HepG2 (cell line): ENCODE results near the gene NRN1L. TPM values are rescaled to one million over a fixed set of nuclear protein-coding genes. Genes with fewer than 3 reads are reported as not detected.
A peak's percentile ranks its signal among the peaks of the same experiment; 100 is the strongest.

ENCODE experiments used
- AKAP8 ChIP-seq: sonication (generic); formaldehyde crosslinking; IDR thresholded peaks from 2 replicates; pipeline ENCODE4 v1.5.1; 2020; ENCODE audit warnings: mild to moderate bottlenecking, missing genetic modification reagents
- ELF1 ChIP-seq: sonication (generic); formaldehyde crosslinking; IDR thresholded peaks from 2 replicates; pipeline ENCODE4 v1.4.0; 2020; ENCODE audit warnings: missing genetic modification reagents
- ERF ChIP-seq: IDR thresholded peaks from 2 replicates; pipeline ENCODE4 v1.6.1; 2018; ENCODE audit warnings: missing biosample characterization, missing genetic modification reagents
- GATAD1 ChIP-seq: IDR thresholded peaks from 2 replicates; pipeline ENCODE4 v1.6.1; 2016; ENCODE audit warnings: missing genetic modification reagents, missing compliant biosample characterization
- GPBP1L1 ChIP-seq: sonication (generic); formaldehyde crosslinking; IDR thresholded peaks from 2 replicates; pipeline ENCODE4 v1.5.0; 2020; ENCODE audit warnings: mild to moderate bottlenecking, missing genetic modification reagents
- HMGXB4 ChIP-seq, 2 experiments: sonication (generic) in 1 of 2; formaldehyde crosslinking in 1 of 2; IDR thresholded peaks; 2 replicates each; pipeline versions ENCODE4 v1.4.0 to v1.6.1; 2018 to 2020; ENCODE audit warnings: missing genetic modification reagents in 2 of 2, borderline replicate concordance in 1 of 2, low read depth in 1 of 2, mild to moderate bottlenecking in 1 of 2, missing biosample characterization in 1 of 2
- LCORL ChIP-seq, 2 experiments: fragments of 450-650 bp in 1 of 2; sonication (generic) in 1 of 2; formaldehyde crosslinking in 1 of 2; IDR thresholded peaks; 2 replicates each; pipeline versions ENCODE4 v1.5.0 to v1.6.1; 2017 to 2020; ENCODE audit warnings: antibody characterized with exemption in 1 of 2, missing genetic modification reagents in 1 of 2
- MTERF4 ChIP-seq: sonication (generic); formaldehyde crosslinking; IDR thresholded peaks from 2 replicates; pipeline ENCODE4 v1.8.0; 2023; ENCODE audit warnings: mild to moderate bottlenecking, missing genetic modification reagents
- SIN3B ChIP-seq: fragments of 150-350 bp; IDR thresholded peaks from 2 replicates; pipeline ENCODE4 v1.6.1; 2014; ENCODE audit warnings: low read length
- SRY ChIP-seq: sonication (generic); formaldehyde crosslinking; IDR thresholded peaks from 2 replicates; pipeline ENCODE4 v1.8.0; 2022; ENCODE audit warnings: mild to moderate bottlenecking, missing genetic modification reagents
- YEATS2 ChIP-seq: sonication (generic); formaldehyde crosslinking; IDR thresholded peaks from 2 replicates; pipeline ENCODE4 v1.4.0; 2020; ENCODE audit warnings: missing genetic modification reagents, borderline replicate concordance
- ZFP91 ChIP-seq: sonication (generic); formaldehyde crosslinking; IDR thresholded peaks from 2 replicates; pipeline ENCODE4 v1.9.0; 2022; ENCODE audit warnings: missing genetic modification reagents, mild to moderate bottlenecking, borderline replicate concordance
- ZNF124 ChIP-seq: sonication (generic); formaldehyde crosslinking; IDR thresholded peaks from 2 replicates; pipeline ENCODE4 v1.4.0; 2020; ENCODE audit warnings: missing genetic modification reagents
- ZNF256 ChIP-seq: sonication (generic); formaldehyde crosslinking; conservative IDR thresholded peaks from 2 replicates; pipeline ENCODE4 v1.4.0; 2020; ENCODE audit warnings: missing genetic modification reagents
- ZNF543 ChIP-seq: sonication (generic); formaldehyde crosslinking; IDR thresholded peaks from 2 replicates; pipeline ENCODE4 v1.4.0; 2020; ENCODE audit warnings: mild to moderate bottlenecking, missing genetic modification reagents
- ZNF576 ChIP-seq: sonication (generic); formaldehyde crosslinking; IDR thresholded peaks from 2 replicates; pipeline ENCODE4 v1.4.0; 2020; ENCODE audit warnings: mild to moderate bottlenecking, missing genetic modification reagents
- ZSCAN5A ChIP-seq: sonication (generic); formaldehyde crosslinking; IDR thresholded peaks from 2 replicates; pipeline ENCODE4 v1.8.0; 2022; ENCODE audit warnings: mild to moderate bottlenecking, missing genetic modification reagents, borderline replicate concordance
- polyA plus RNA-seq, 8 experiments: library from polyadenylated mRNA; depleted of rRNA in 3 of 8; stranded (reverse) in 7 of 8; unstranded in 1 of 8; fragments of >200 nt; fragmentation: Illumina TruSeq in 4 of 8; extraction: Trizol in 4 of 8; gene quantifications; 2 replicates each; pipeline versions ENCODE4 v1.2.1 to v1.2.3, GENCODE V29; 2011 to 2016; ENCODE audit warnings: low read depth in 4 of 8, missing spikeins in 1 of 8, mixed read lengths in 1 of 8; ENCODE audit not compliant: insufficient read depth in 1 of 8
- total RNA-seq, 5 experiments: library from RNA; depleted of rRNA; stranded (reverse); fragments of >200 nt; fragmentation: Illumina TruSeq; extraction: Trizol; gene quantifications; 2 replicates each; pipeline ENCODE4 v1.2.3, GENCODE V29; 2016; ENCODE audit warnings: low read depth in 1 of 5

Gene NRN1L
- total and polyA plus RNA-seq, 2 of the 13 experiments (the other 11 are each of a cell fraction or from before 2014, with no cell fraction given): 0.53 to 1.2 TPM

GRCh38 chr16:67883872-67884261, 818 bp upstream of the NRN1L start (continued):
- TF ChIP-seq GPBP1L1 (CRISPR knock-in tag): no peak
- TF ChIP-seq ZNF576 (CRISPR knock-in tag): no peak
- no peak for TF ChIP-seq ZSCAN5A (CRISPR knock-in tag)
- no peak for TF ChIP-seq SIN3B
- 0 out of 2 replicates have a peak, but pooled peaks have one; percentile 23 for TF ChIP-seq ZFP91 (CRISPR knock-in tag)
- TF ChIP-seq HMGXB4 (CRISPR knock-in tag; IDR thresholded peaks at IDR 0.05; ENCODE audit: borderline replicate concordance in 1 of 2, low read depth in 1 of 2): peak; percentile 1 to 64; a peak in 1 of 4 replicates
- no peak for TF ChIP-seq LCORL (IDR thresholded peaks at IDR 0.05)
- TF ChIP-seq LCORL (CRISPR knock-in tag; IDR thresholded peaks at IDR 0.05): no peak
- no peak for TF ChIP-seq ZNF256
- TF ChIP-seq ZNF124 (CRISPR knock-in tag): peak; percentile 46; the same call in 1 of the 2 replicates
- no peak for TF ChIP-seq AKAP8
- no peak for TF ChIP-seq GATAD1 (CRISPR knock-in tag)
- TF ChIP-seq YEATS2 (CRISPR knock-in tag): 0 out of 2 replicates have a peak, but pooled peaks have one; percentile 43
- TF ChIP-seq MTERF4: peak; percentile 46; the same call in 1 of the 2 replicates
- no peak for TF ChIP-seq SRY (CRISPR knock-in tag)
- TF ChIP-seq ELF1 (CRISPR knock-in tag): no peak
- TF ChIP-seq ERF: peak; percentile 55; the same call in 1 of the 2 replicates
- TF ChIP-seq ZNF543: no peak
